BE2C (cell line): ENCODE results near the gene PGGT1B.

Experiments
- DNase-seq: peaks from one replicate; pipeline ENCODE4 v3.0.0-alpha.2; 2020
- H3K27me3 ChIP-seq: fragments of 250-450 bp; sonication (Bioruptor Pico); 2 replicates; pipeline ENCODE4 v1.5.1; 2020; ENCODE audit warnings: mild to moderate bottlenecking
- H3K36me3 ChIP-seq: fragments of 250-450 bp; sonication (Bioruptor Pico); 2 replicates; pipeline ENCODE4 v1.5.1; 2020; ENCODE audit warnings: mild to moderate bottlenecking
- H3K4me1 ChIP-seq: fragments of 250-450 bp; sonication (Bioruptor Pico); 2 replicates; pipeline ENCODE4 v1.5.1; 2020
- H3K4me3 ChIP-seq: 2 replicates; pipeline ENCODE4 v1.5.1; 2011; ENCODE audit warnings: low read depth, low read length
- H3K9me3 ChIP-seq: fragments of 250-450 bp; sonication (Bioruptor Pico); 2 replicates; pipeline ENCODE4 v1.5.1; 2020
- CTCF ChIP-seq: IDR thresholded peaks from 2 replicates; pipeline ENCODE4 v1.5.1; 2012; ENCODE audit warnings: mild to moderate bottlenecking, low read depth, low read length

PGGT1B gene

DNA sequence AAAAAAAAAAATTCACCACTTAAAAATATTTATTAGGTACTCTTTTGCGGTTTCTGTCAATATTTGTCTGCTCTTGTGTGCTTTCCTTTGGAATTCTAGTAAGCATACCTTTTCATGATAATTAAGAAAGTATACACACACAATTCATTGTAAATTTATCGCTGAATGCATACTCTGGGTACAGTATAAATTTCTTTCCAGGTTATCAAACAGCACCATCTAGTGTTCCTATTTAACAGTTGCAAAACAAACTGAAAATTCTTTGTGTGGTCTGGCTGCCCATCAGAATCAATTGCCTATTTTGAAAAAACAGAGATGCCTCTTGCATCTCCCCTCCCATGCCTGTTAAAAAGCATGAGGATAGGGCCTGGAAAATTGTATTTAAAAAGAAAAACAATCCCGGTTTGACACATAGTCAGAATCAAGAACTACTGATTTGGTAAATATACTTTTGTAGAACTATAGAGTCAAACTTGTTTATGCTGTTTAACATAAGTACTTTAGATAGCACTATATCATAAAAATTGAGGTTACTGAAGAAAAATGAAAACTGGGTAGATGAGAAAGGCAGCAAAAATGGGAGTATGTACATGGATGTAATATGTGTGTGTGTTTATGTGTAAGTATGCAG is 16.2 kb downstream of the PGGT1B start:
- Histone ChIP-seq H3K27me3 (no peaks in the 10 kb centered on the region), H3K9me3 (no peaks in the 10 kb centered on the region), H3K36me3 (peaks cover 3% of the 10 kb centered on the region; the same call in 1 of the 2 replicates), H3K4me3 (no peak overlapping the region), H3K4me1 (peaks cover 4% of the 10 kb centered on the region; the same call in 1 of the 2 replicates)
- TF ChIP-seq CTCF: peak; percentile 74
- no peak for DNase-seq

DNA sequence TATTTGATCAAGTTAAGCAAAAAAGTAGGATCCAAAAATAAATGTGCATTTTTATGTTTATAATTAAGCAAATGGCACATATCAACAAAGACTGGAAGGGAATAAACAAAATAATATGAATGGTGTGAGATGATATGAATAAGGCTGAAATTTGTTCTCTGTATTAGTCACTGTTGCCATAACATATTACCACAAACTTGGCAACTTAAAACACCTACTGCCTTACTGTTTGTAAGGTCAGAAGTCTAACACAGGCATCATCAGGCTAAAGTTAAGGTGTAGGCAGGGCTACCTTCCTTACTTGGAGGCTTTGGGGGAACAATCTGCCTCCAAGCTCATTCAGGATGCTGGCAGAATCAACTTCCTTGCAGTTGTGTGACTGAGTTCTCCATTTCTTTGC is 19.3 kb downstream of the PGGT1B start:
- no peak for TF ChIP-seq CTCF

GRCh38 chr5:115241881-115242642 is 20.6 kb downstream of the PGGT1B start:
- H3K4me1 ChIP-seq: peaks cover 4% of the 10 kb centered on the region; the same call in 1 of the 2 replicates
- TF ChIP-seq CTCF: no peak
- H3K27me3 ChIP-seq: no peaks in the 10 kb centered on the region
- peaks cover 15% of the 10 kb centered on the region for H3K36me3 ChIP-seq
- no peak for DNase-seq
- no peak overlapping the region for H3K4me3 ChIP-seq
- H3K9me3 ChIP-seq: no peaks in the 10 kb centered on the region

More for the DNA sequence above, 19.3 kb downstream of the PGGT1B start:
- Histone ChIP-seq H3K27me3 (no peaks in the 10 kb centered on the region), H3K9me3 (no peaks in the 10 kb centered on the region), H3K4me1 (peaks cover 4% of the 10 kb centered on the region; the same call in 1 of the 2 replicates), H3K36me3 (peaks cover 12% of the 10 kb centered on the region), H3K4me3 (no peak overlapping the region)
- DNase-seq: no peak

DNA sequence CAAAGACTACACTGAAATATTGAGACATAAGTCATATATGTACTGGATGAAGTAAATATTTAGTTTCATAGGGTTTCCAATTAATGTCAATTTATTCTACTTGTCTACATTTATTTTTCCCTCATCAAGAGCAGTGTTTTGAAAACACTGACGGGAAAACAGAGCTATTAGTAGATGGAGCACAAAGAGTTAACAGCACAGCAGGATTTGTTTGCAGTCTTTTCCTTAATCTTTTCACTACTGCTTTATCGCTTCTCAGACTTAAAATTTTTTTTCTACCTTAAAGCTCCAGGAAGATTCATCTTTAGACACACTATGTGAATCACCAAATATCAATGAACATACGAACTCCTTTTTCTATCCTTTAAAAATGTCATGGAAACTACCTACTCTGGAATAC is 25.6 kb downstream of the PGGT1B start:
- TF ChIP-seq CTCF: no peak
- H3K36me3 ChIP-seq: peaks cover 22% of the 10 kb centered on the region

DNA sequence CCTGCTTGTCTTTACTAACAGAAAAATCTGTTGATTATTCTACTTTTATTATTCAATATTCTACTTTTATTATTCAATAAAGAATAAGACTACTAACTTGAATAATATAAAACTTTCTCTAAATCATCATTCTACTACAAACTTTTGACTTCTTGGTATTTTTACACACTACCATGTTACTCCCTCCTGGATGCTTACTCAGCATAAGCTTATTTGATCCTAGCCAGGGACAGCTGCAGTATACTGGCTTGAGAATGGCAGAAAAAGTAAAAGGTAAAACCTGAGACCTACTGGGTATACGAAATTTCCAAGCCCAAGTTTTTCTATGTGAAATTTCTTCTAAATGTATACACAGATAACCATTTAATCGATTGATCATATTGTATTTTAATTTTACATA is 26.1 kb downstream of the PGGT1B start:
- Histone ChIP-seq H3K9me3 (no peaks in the 10 kb centered on the region), H3K36me3 (peaks cover 22% of the 10 kb centered on the region), H3K27me3 (no peaks in the 10 kb centered on the region), H3K4me3 (no peak overlapping the region), H3K4me1 (no peaks in the 10 kb centered on the region)
- no peak for TF ChIP-seq CTCF
- no peak for DNase-seq

More for the DNA sequence above, 25.6 kb downstream of the PGGT1B start:
- Histone ChIP-seq H3K4me1 (no peaks in the 10 kb centered on the region), H3K9me3 (no peaks in the 10 kb centered on the region), H3K4me3 (no peak overlapping the region), H3K27me3 (no peaks in the 10 kb centered on the region)
- DNase-seq: no peak

DNA sequence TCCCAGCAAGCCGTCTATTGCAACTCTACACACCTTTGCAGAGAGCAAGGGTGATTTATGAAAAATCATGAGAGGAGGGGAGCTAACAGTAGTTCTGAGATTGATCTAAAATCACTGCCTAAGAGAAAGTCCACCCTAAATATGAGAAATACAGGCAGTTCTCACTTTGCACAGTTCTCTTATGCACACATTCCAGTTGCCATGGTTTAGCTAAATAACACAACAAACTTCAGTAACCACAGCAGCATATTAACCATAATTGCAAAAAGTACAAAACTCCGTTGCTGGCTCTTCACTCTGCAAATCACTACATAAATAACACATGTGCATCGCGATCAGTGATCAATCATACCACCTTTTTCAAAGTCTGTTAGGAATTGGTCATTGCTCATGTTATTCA is 31.1 kb downstream of the PGGT1B start:
- no peak for TF ChIP-seq CTCF
- peaks cover 9% of the 10 kb centered on the region for H3K36me3 ChIP-seq
- DNase-seq: no peak
- H3K27me3 ChIP-seq: no peaks in the 10 kb centered on the region
- H3K4me3 ChIP-seq: no peak overlapping the region
- no peaks in the 10 kb centered on the region for H3K9me3 ChIP-seq
- H3K4me1 ChIP-seq: no peaks in the 10 kb centered on the region
